ENCODE results near the gene FHOD3. TPM values are rescaled to one million over a fixed set of nuclear protein-coding genes. Genes with fewer than 3 reads are reported as not detected.

The FHOD3 gene
- total and polyA plus RNA-seq, 2 of the 8 experiments (the other 6 are each of a cell fraction or from before 2014, with no cell fraction given) = 9.7 to 10.5 TPM

GRCh38 chr18:36341944-36342343, 44.4 kb downstream of the FHOD3 start:
- no peak overlapping the region for H3K23ac ChIP-seq (ENCODE audit: insufficient read length)
- no peaks in the 10 kb centered on the region for H4K20me1 ChIP-seq (replicated peaks in 1 of 2; ENCODE audit: control insufficient read depth in 1 of 2, insufficient read depth in 2 of 2, low read length in 2 of 2)
- H3K4me3 ChIP-seq (ENCODE audit: extremely low read depth in 1 of 4, insufficient read depth in 2 of 4, low read depth in 3 of 4, low read length in 4 of 4) = no peak overlapping the region
- no peak overlapping the region for H4K8ac ChIP-seq (ENCODE audit: extremely low read depth, insufficient read depth, low read length)
- H3K4ac ChIP-seq (replicated peaks; ENCODE audit: insufficient read length, low read depth, low read length) = no peak overlapping the region
- H3K9me3 ChIP-seq (ENCODE audit: insufficient read depth in 2 of 2, low read depth in 1 of 2, low read length in 1 of 2) = peaks cover 0 to 9% of the 10 kb centered on the region in 2 experiments; a peak in 2 of 4 replicates
- H2BK5ac ChIP-seq (ENCODE audit: low read depth, low read length) = no peak overlapping the region
- H3K36me3 ChIP-seq (ENCODE audit: control insufficient read depth in 2 of 4, insufficient read depth in 4 of 4, low read length in 3 of 4) = no peaks in the 10 kb centered on the region
- no peaks in the 10 kb centered on the region for H3K79me1 ChIP-seq (ENCODE audit: low read depth, low read length)
- no peak overlapping the region for H4K91ac ChIP-seq (replicated peaks; ENCODE audit: insufficient read length, low read length)
- H3K9ac ChIP-seq (replicated peaks in 1 of 4; ENCODE audit: extremely low read depth in 1 of 4, low read depth in 3 of 4, low read length in 3 of 4) = no peak overlapping the region
- H3K27me3 ChIP-seq (replicated peaks in 1 of 4; ENCODE audit: control insufficient read depth in 3 of 4, extremely low read depth in 1 of 4, insufficient read depth in 3 of 4, low read length in 3 of 4) = no peaks in the 10 kb centered on the region
- DNase-seq (ENCODE audit: low read depth in 1 of 2, low spot score in 2 of 2) = no peak
- no peak overlapping the region for H3K4me2 ChIP-seq (ENCODE audit: insufficient read depth in 1 of 2, low read depth in 2 of 2, low read length in 2 of 2)
- TF ChIP-seq POLR2AphosphoS5 (IDR thresholded peaks at IDR 0.05; ENCODE audit: low read depth, low read length) = no peak
- TF ChIP-seq SP2 (IDR thresholded peaks at IDR 0.05; ENCODE audit: low read length) = no peak
- no peak for TF ChIP-seq SIN3A (conservative IDR thresholded peaks at IDR 0.05 in 1 of 2, IDR thresholded peaks at IDR 0.05 in 1 of 2; ENCODE audit: low read depth in 1 of 2, low read length in 2 of 2)
- H3K4me1 ChIP-seq (replicated peaks in 1 of 4; ENCODE audit: control insufficient read depth in 3 of 4, insufficient read depth in 4 of 4, low read length in 3 of 4) = peaks cover 0 to 6% (median 2%) of the 10 kb centered on the region in 4 experiments; a peak in 3 of 7 replicates
- H3K18ac ChIP-seq (ENCODE audit: extremely low read depth, low read length) = no peak overlapping the region
- H2BK20ac ChIP-seq (ENCODE audit: low read length) = no peak overlapping the region
- H2AK5ac ChIP-seq (ENCODE audit: low read depth, low read length) = no peak overlapping the region
- no peak overlapping the region for H2BK120ac ChIP-seq (replicated peaks; ENCODE audit: low read depth, low read length)
- no peak overlapping the region for H4K5ac ChIP-seq (ENCODE audit: insufficient read length, low read depth, low read length)
- no peak overlapping the region for H3K14ac ChIP-seq (ENCODE audit: insufficient read length)
- ChIA-PET POLR2A (ENCODE audit: partially characterized antibody) (no interaction called here), CTCF (ENCODE audit: partially characterized antibody) (no interaction called here)
- FAIRE-seq = no peak
- H2AFZ ChIP-seq (ENCODE audit: low read length) = no peak overlapping the region
- H3K56ac ChIP-seq (replicated peaks; ENCODE audit: insufficient read length, low read depth, low read length) = no peak overlapping the region
- H3K79me2 ChIP-seq (ENCODE audit: control insufficient read depth in 1 of 2, insufficient read depth in 2 of 2, low read length in 2 of 2) = no peaks in the 10 kb centered on the region
- H3K27ac ChIP-seq (ENCODE audit: low read depth, low read length) = no peak overlapping the region
- H2BK12ac ChIP-seq (ENCODE audit: low read depth, low read length) = no peak overlapping the region
- H2BK15ac ChIP-seq (ENCODE audit: low read length) = no peak overlapping the region
- no peaks in the 10 kb centered on the region; the same call in 1 of the 2 replicates for H3K23me2 ChIP-seq (ENCODE audit: low read depth, low read length)
